ENCODE measurements around the gene SFT2D1.

Gene SFT2D1

DNA sequence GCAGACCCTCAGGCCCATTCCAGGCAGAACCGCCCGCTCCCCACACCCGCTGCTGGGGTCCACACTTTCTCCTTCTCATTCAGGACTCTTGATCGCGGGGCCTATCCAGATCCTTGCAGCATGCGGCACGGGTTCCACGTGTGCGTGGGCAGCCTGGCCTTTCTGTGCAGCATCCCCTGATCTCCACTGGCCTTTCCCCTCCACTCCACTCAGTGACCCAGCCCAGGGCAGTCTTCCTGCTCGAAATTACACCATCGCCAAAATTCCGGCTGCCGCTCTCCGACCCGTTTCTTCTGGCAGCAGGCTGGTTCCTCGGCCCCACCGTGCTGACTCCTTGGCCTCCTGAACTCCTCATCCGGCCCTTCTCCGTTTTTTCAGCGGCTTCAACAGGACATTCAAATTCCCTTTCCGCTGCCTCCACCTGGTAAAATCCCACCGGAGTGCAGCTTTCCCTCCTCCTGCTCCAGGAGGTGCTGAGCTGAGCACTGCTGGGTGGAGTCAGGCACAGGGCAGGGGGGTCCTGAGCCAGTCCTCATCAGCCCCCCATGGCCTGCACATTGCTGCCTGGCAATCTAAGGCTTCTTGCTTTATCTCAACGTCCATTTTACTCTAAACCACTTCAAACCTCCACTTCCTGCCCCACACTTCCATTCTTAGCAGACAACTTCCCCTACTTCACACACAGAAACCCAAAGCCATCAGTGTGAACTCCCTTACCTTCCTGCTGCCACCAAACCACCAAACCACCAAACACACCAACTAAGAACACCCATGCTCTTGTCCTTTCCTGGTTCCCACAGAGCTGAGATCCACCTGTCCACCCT is 9.0 kb downstream of the SFT2D1 start:
- no peak for DNase-seq (ENCODE audit: low read depth)

DNA sequence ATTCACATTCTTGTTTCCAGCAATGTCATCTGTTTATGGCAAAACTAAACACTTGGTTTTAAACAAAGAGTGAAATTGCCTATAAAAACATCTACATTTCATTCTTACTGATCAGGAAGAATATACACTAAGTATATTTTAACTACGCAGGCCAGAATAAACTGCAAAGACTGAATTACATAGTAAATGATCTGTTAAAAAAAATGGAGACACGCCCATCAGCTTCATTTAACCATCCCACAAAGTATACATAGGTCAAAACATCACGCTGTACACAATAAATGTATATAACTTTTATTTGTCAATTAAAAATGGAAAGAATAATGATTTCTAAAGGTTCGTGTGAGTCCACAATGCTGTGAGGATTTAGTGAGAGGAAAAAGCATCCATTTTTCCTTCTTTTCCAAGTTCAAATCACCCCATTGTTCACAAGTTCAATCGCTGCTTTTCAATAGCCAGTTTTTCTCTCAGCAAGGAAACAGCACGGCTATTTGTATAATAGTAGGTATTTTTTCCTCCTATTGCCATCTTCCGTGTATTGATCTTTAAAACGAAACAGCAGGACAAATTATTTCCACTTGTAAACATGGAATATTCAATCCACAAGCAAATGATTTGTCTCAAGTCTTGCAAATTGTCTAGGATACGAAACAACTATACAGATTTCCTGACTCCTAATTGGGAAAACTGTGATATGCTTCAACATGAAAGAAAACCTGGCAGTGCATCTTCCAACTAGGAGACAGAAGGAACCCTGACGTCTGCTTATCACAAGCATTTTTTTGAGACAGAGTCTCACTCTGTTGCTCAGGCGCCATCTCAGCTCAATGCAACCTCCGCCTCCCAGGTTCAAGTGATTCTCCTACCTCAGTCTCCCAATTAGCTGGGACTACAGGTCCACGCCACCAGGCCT is 10.6 kb downstream of the SFT2D1 start:
- DNase-seq (ENCODE audit: low read depth): no peak

- DNase-seq (ENCODE audit: low read depth): no peak
These were observed 11.7 kb downstream of the SFT2D1 start for GRCh38 chr6:166330612-166331011.

DNA sequence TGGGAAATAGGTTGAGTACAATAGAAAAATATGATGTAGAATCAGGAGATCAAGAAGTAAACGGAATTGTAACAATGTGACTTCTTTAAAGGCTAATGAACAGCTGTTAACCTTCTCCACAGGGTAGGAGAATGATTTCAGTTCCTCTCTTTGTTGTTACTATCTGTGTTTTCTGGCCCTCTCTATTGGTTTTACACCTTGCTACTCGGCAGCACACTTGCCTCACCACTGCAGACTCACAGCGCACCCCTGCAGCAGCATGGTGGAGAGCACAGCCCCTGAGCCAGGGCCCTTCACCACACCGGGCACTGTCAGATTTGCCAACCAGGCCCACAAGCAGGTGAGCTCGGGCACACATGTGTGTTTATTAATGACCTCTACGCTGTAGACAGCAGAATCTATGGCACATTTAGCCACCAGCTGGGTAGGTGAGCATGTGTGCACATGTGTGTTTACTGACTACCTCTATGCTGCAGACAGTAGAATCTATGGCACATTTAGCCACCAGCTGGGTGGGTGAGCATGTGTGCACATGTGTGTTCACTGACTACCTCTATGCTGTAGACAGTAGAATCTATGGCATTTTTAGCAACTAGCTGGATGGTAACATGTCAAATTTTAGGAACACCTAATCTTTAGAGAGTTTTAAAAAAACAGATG is 16.8 kb downstream of the SFT2D1 start:
- no peak for DNase-seq (ENCODE audit: low read depth)

GRCh38 chr6:166323395-166323794 is 18.9 kb downstream of the SFT2D1 start:
- DNase-seq (ENCODE audit: low read depth): no peak

GRCh38 chr6:166318649-166319600 is 23.4 kb downstream of the SFT2D1 start:
- no peak for DNase-seq (ENCODE audit: low read depth)

DNA sequence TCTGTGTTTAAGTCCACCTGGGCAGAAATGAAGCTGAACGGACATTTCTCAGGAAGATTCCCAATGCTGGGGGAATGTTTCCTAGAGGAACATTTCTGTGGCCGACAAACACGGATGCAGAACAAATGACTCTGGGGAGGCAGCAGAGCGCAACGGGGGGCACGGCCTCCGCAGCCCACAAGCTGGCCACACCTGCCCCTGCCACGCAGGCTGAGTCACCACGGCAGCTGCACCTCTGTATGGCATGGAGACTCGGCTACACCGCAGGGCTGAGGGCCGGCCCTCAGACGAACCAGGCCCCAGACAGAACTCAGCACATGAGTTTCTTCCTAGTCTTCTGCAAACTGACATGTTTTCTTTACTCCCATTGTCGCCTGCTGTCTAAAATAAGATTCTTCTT is 24.1 kb downstream of the SFT2D1 start:
- no peak for DNase-seq (ENCODE audit: low read depth)

DNA sequence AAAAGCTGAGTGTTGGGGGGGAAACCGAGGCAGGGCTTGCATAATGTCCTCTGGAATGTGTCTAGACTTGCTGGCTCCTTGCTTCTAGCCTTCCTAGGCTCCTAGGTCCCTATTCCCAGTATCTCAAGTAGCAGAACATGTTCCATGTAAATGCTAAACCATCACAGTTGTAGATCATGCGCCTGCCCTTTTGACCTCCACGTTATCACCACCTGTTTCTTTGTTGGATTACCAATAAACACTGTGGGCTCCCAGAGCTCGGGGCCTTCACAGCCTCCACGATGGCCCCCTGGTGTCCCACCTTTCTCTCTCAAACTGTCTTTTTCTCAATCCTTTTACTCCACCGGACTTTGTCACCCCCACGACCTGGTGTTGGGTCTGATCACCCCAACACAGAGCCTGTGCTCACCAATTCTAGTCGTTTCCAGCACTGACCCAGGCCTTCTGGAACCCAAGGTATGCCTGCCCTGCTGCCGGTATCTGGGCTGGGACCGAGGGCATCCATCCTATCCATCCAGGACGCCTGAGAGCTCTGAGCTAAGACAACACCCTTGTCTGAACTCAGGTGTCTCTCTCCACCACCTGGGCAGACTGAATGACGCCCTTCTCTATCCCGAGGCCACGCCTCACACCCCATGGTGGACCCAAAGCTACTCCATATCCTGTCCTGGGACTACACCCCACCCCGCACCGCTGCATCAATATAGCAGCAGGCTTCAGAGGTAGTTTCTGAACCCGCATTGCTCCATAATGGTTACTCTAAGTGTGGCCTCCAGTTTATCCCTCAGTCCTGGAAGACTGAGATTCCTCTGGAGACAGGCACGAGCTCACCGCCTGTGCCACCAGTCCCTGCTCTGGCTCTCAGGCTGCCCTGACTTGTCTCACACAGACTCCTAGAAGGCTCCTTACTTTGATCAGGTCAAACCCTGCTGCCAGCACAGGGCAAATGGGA is 24.8 kb downstream of the SFT2D1 start:
- no peak for DNase-seq (ENCODE audit: low read depth)

- no peak for DNase-seq (ENCODE audit: low read depth)
These were observed 26.9 kb downstream of the SFT2D1 start for GRCh38 chr6:166315436-166315835.

- DNase-seq (ENCODE audit: low read depth): no peak
These were observed 27.9 kb downstream of the SFT2D1 start for GRCh38 chr6:166314454-166314853.

- DNase-seq (ENCODE audit: low read depth): no peak
These were observed 28.9 kb downstream of the SFT2D1 start for GRCh38 chr6:166313255-166314070.

- DNase-seq (ENCODE audit: low read depth): no peak
These were observed 29.5 kb downstream of the SFT2D1 start for GRCh38 chr6:166312832-166313231.

DNA sequence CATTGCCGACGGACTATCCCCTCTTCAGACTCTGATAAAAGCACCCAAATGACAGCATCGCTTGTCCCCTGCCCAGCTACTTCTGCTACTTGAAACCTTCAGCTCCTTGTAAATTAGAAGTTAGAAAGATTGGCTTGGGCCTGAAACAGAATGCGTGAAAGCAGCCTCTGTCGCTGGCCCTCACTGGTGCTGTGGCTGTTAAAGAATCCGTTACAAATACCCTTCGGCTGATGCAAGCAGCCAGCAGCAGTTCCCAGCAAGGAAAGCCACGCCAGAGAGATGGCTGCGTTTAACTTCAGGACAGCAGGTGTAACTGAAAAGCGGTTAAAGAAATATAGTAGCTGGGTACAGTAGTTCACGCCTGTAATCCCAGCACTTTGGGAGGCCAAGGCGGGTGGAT is 31.7 kb downstream of the SFT2D1 start:
- DNase-seq (ENCODE audit: low read depth): no peak

DNA sequence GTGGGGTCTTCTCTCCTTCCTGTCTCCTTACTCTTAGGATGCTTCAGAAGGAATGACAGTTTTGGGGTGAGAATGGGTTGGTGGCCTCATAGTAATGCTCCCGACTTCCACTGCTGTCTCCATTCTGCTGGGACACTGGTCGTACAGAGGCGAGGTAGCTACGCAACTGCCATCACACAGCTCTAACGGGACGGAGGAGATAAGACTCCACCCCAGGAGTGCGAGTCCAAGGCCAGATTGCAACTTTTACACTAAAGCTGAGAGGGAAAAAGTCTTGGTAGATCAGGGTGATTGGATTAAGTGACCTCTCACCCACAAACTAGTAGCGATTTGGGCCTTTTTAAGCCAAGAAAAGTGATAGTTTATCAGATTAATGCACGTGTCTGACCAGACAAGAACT is 32.4 kb downstream of the SFT2D1 start:
- DNase-seq (ENCODE audit: low read depth): no peak

- DNase-seq (ENCODE audit: low read depth): no peak
These were observed 33.4 kb downstream of the SFT2D1 start for GRCh38 chr6:166308769-166309589.

- no peak for DNase-seq (ENCODE audit: low read depth)
These were observed 34.1 kb downstream of the SFT2D1 start, which contains the start of gene PRR18 for GRCh38 chr6:166308033-166308768. TSS of gene PRR18 (minus strand) at chr6:166308392. CDS start at chr6:166308142, 250 bp downstream.

All from HS-27A (cell line).